HL-60/S4 (cell line): ENCODE data around the gene SORBS2.

Experiments used
- in situ Hi-C: fragments of 300-500 bp; cut with MboI; formaldehyde crosslinking; loops from 2 replicates; pipeline ENCODE4 v1.14.3; 2022; ENCODE audit warnings: low sequenced_read_pairs

SORBS2 gene

GRCh38 chr4:185803022-185803421, 9.0 kb downstream of the SORBS2 start:
- in situ Hi-C loops: no loop called here

DNA sequence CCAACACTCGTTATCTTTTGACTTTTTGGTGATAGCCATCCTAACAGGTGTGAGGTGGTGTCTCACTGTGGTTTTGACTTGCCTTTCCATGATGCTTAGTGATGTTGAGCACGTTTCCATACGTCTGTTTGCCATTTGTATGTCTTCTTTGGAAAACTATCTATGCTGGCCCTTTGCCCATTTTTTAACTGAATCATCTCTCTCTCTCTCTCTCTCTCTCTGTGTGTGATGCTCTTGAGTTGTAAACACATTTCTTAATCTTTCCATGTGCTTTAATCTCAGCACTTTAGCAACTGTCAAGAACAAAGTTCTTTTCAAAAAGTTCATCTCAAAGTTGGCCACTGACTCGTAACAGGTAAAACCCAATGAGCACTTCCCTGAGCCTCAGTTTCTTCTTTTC, 10.5 kb downstream of the SORBS2 start:
- in situ Hi-C loops: no loop called here

GRCh38 chr4:185800266-185800945, 11.6 kb downstream of the SORBS2 start:
- in situ Hi-C loops: no loop called here

GRCh38 chr4:185799442-185799841, 12.6 kb downstream of the SORBS2 start:
- in situ Hi-C loops: no loop called here

- in situ Hi-C loops: no loop called here
Observed at GRCh38 chr4:185797596-185798338, 14.2 kb downstream of the SORBS2 start.

- in situ Hi-C loops: no loop called here
Observed at GRCh38 chr4:185797018-185797417, 15.0 kb downstream of the SORBS2 start.

GRCh38 chr4:185796176-185796575, 15.8 kb downstream of the SORBS2 start:
- in situ Hi-C loops: no loop called here

- in situ Hi-C loops: no loop called here
Observed at GRCh38 chr4:185794637-185795036, 17.4 kb downstream of the SORBS2 start.

DNA sequence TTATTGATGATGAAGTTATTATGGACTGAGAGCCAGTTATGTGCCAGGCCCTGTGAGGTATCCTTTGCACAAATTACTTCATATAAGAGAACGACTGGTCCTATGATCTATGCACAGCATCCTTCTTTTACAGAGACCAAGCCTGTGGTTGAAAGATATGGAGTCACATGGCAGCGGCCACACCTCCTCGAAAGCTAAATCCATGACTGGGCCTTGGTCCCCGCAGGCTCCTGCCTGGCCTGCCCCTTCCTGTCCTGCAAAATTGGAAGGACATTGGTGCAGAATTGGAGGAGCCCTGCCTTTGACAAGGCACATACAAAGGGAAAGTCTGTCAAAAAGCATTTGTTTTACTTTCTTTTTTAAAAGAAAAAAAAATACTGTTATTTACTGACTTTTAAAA, 18.3 kb downstream of the SORBS2 start:
- in situ Hi-C loops: no loop called here

GRCh38 chr4:185793116-185793485, 18.9 kb downstream of the SORBS2 start:
- in situ Hi-C loops: no loop called here

- in situ Hi-C loops: no loop called here
Observed at GRCh38 chr4:185792384-185793115, 19.4 kb downstream of the SORBS2 start.

DNA sequence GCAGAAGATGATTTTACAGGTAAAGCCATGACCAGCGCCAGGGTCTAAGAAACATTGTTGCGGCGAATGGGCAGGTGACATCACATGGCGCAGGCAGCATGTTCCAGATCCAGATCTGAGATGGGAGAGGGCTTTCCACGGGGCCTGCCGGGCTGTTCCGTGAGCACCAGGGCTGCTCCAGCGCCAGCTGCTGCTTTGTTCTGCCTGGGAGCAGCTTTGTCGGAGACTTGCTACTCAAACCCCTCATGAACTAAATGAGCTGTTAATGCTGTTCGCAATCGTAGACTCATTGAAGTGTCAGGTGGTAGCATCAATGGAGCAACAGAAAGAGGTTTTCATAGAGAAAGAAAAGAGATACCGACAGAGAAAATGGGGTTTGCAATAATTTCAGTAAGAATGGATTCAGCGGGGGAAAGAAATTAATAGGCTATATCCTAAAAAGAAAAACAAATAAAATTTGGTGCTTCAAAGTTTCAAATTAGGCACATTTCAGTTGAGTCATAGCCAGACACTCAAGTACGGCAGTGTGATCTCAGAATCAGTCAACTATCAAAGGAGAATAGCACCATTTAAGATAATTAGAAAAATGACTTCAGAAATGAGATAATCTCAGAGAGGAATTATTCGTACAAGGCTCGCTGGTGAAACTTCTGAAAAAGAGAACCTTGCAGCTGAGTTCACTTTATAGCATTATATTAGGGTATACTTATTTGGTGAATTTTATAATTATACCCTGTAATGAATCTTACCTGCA, 23.9 kb downstream of the SORBS2 start:
- in situ Hi-C loops: no loop called here

DNA sequence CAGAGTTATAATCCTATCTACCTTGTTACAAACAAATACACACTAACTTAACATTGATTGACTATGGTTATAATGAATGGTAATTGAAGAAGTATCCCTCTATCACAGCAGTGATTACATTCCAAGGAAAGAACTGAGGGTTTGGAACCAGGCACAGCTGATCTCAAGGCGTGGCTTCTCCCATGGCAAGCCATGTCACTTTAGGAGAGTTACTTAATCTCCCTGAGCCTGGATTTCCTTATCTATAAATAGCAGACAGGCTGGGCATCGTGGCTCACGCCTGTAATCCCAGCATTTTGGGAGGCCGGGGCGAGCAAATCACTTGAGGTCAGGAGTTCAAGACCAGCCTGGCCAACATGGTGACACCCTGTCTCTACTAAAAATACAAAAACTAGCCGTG, 25.6 kb downstream of the SORBS2 start:
- in situ Hi-C loops: no loop called here

DNA sequence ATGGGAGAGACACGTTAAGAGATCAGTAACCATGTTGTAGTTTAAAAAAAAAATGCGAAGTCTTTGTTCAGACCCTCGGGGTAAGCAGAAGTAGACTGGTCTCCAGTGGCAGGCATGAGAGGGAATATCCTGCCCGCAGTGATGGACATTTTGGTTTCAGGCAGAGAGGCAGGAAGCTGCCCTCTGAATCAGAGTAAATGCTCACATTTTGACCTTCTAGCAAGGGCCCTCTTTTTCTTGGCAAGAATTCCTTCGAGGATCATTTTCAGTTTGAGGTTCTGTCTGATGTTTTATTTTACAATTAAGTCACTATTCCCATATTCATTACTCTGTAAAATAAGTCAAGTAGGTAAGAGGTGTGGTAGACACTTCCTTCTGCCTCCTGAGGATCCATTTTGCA, 28.4 kb downstream of the SORBS2 start:
- in situ Hi-C loops: no loop called here

GRCh38 chr4:185782523-185782922, 29.5 kb downstream of the SORBS2 start:
- in situ Hi-C loops: no loop called here

- in situ Hi-C loops: no loop called here
Observed at GRCh38 chr4:185781555-185782215, 30.3 kb downstream of the SORBS2 start.

- in situ Hi-C loops: no loop called here
Observed at GRCh38 chr4:185780472-185780871, 31.5 kb downstream of the SORBS2 start.

GRCh38 chr4:185779517-185779916, 32.5 kb downstream of the SORBS2 start:
- in situ Hi-C loops: no loop called here

DNA sequence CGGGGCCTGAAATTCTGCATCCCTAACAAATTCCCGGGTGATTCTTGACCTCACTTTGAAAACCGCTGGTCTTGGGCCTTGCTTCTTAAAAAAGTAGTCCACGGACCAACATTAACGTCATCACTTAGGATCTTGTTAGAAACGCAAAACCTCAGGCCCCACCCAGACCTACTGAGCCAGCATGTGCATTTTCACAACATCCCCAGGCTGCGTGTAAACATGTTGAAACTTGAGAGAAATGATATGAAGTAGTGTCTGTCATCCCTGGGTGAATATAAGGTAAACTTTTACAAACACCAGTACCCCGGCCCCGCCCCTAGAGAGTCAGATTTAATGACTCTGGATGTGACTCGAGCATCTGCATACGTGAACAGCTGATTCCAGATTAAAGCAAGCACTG, 33.7 kb downstream of the SORBS2 start:
- in situ Hi-C loops: no loop called here

DNA sequence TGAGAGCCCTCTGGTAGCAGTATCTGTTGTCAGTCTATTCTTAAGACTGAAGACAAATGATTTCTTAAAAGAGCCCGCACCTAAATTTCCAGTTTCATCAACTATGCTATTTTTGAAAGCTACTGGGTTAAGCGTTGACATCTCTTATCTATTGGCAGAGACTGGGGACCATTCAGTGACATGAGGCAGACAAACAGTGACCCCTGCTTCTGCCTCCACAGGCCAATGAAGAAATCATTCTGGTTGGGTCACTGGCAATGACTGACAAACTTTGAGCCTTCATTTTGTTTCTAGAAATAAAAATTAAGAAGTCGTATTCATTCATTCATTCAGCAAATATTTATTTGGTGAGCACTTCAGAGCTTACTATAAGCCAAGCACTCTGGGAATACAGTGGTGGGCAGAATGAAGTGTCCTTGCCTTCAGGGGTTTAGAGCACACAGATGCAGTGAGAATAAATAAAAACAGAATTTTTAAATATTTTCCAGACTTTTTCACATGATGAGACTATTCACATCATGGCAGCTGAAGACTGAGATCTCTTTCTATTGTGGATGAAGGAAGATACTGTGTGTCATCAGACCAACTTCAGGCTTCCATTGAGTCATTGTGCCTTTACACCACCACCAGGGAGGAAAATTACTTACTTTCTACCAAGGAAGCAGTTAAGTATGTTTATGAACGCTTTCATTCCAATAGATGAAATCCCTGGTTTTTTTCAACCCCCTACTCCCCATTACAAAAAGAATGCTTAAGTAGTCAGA, 36.0 kb downstream of the SORBS2 start:
- in situ Hi-C loops: no loop called here
